ENCODE data around the gene NKPD1.

NKPD1 gene

DNA sequence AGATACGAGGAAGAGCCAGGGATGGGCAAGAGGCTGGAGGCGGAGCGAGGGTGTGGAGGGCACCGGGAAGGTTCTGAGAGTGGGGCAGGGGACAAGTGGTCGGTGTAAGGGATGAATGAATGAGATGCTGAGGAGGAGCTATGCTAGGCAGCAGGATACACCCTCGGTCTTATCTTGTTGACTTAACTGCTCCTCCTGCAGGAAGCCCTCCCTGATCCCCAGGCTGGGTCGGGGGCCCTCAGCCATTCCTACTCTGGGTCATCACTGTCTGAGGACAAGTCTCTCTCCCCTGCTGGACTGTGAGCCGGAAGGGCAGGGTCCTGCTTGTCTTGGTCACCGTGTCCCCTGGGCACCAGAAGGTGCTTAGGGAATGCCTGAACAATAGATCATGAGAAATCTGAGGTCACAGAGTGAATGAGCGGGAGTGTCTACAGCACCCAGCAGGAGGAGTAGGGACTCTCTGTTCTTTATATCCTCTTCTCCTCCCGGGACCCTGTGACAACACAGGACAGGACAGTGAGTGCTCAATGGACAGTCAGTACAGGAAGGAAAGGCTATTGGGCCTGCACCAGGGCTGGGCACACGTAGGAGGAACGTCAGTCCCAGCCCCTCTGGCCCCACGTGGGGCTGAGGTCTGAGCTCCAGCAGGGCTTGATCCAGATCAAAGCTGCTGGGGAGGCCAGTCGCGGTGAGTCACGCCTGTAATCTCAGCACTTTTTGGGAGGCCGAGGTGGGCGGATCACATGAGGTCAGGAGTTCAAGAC lies 6.5 kb downstream of the NKPD1 start:
- DNase-seq, result no peak

DNA sequence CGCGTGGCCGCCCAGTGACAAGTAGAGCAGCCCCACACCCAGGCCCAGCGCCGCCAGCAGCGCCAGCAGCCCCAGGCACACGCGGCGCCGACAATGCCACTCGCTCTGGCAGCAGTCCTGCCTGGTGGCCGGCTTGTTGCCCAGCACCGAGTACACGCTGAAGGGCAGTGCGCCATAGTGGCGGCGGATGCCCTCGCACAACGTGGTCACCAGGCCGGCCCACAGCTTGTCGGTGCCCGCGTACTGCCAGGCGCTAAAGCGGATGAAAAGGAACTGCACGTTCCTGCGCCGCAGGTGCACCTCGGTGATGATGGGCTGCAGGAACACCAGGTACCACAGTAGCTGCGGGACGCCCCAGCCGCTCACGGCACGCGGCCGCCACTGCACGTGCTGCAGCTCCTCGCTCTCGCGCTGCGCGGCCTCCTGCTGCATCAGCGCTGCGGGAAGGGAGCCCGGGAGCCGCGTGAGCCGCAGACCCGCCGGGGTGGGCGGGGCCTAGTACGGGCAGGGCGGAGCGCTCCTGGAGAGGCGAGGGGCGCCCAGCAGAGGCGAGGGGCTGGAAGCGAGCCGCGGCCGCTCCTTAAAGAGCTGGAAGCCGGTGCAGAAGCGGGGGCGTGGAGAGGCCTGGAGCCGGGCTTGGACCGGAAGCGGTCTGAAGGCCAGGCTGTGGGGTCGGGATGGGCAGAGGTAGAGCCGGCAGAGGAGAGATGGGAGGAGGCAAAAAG lies 7.3 kb downstream of the NKPD1 start:
- DNase-seq, result peak; percentile 22

DNA sequence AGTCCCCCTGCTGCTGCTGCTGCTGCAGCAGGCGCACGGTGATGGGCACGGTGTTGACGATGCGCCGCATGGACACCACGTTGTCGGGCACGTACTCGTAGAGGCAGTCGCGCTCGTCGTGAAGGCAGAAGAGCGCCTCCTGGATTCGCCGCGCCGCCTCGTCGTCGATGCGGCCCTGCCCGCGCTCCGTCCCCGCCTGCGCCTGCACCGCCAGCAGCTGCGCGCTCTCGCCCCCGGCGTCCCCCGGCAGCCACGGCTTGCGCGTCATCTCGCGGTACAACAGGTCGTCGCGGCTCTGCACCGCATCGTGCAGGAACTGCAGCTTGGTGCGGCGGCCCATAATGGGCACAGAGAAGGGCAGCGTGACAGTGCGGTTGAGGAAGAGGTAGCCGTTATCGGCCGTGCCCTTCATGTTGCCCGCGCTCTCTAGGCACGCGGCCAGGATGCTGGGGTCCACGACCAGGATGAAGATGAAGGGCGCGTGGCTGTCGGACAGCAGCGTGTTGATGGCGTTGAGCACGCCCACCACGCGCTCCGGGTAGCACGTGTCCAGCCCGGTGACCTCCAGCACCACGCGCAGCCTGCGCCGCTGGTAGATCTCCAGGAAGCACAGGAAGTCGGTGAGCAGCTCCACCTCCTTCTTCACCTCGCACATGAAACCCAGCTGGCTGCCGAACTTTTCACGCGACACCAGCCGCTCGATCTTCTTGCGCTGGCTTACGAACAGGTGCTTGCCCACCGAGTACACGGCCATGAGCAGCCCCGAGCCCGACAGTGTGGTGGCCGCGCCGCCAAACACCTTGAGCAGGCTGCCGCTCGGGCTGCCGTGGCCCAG lies 8.1 kb downstream of the NKPD1 start:
- DNase-seq, result no peak

DNA sequence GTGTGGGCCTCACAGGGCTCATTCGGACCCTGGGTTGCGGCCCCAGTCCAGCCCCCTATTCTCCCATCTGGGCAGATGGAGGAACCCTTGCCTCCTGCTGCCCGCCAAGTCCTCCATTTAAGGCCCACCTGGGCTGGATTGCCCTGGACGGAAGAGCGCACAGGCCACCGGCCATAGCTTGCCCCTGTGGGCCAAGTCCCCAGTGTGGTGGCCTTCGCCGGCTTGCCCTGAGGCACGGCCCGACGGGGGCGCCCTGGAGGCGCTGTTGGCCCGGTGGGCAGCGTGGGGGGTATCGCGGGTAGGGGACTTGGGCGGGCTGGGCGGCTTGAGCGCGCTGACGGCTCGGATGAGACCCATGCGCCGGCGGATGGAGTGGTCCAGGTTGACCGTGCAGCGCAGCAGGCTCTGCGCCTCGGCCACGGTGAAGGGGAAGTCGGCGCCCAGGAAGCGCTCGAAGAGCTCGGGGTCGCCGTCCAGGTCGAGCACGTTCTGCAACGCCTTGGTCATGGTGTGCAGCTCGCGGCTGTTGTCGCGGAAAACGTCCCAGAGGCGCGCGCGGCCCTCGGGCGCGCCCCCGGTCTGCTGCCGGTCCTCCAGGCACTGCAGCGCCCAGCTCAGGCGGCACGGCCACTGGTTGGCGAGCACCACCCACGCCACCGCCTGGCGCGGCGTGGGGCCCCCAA lies 8.8 kb downstream of the NKPD1 start:
- DNase-seq, result no peak

DNA sequence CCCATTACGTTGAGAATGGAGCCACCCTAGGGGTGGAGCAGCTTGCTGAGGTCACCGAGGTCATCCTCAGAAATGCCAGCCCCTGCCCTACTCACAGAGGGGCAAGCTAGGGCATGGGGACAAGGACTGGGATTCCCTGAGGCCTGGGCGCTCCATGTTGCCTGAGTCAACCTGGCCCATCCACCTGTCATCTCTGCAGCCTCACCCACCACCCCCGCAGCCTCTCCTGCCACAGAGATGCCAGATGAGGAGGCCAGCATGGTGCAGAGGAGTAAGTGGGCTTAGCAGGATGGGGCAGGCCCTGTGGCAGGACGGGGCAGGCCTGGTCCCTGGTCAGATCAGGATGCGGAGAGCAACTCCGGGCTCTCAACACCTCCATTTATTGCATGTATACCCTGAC lies 9.5 kb downstream of the NKPD1 start:
- DNase-seq, result no peak

DNA sequence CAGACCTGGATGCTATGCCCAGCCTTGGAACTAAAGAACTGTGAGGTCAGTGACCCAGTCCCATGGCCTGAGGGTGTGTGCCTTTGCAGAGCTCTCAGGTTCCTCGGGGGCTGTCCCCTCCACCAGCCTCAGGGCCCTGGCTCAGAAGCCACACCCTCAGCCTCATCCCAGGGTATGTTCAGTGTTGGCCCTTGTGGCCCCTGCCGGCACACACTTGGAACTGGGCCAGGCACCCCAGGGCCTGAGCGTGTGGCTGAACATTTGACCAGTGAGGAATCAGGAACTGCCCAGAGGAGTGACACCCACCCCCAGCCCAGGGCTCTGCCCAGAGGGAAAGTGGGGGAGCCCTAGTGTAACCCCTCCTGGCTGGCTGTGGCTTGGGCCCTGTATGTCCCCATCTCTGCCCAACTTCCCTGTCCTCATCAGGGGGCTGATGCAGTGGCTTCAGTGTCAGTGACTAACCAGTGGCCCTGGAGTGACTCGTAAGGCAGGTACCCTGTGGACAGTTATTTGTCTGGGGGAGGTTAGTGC lies 10.0 kb downstream of the NKPD1 start:
- DNase-seq, result peak; percentile 31

DNA sequence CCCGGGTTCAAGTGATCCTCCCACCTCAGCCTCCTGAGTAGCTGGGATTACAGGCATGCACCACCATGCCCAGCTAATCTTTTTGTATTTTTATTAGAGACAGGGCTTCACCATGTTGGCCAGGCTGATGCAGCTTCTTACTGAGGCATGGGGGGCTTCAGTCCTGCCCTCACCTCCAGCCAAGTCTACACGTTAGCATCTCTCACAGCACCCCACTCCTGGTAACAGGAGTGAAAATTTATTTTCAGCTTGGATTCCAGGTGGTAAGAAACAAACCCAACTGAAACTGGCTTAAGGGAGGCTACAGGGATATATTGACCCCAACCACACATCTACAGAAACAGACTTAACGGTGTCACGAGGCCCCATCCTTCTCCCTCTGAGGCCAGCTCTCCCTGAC lies 10.6 kb downstream of the NKPD1 start:
- no peak for DNase-seq

DNA sequence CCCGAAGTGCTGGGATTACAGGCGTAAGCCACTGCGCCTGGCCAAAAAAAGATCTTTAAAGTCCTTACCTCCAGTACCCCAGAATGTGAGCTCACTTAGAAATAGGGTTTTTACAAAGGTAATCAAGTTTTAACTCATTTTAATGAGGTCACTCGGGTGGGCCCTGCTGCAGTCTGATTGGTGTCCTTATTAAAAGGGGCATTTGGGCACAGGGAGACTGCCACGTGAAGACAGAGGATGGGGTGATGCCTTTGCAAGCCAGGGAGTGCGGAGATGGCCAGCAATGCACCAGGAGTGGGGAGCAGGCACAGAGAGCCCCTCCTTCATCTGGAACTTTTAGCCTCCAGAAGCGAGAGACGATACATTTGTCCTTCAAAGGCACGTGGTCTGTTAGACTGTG lies 11.7 kb downstream of the NKPD1 start:
- DNase-seq, result no peak

DNA sequence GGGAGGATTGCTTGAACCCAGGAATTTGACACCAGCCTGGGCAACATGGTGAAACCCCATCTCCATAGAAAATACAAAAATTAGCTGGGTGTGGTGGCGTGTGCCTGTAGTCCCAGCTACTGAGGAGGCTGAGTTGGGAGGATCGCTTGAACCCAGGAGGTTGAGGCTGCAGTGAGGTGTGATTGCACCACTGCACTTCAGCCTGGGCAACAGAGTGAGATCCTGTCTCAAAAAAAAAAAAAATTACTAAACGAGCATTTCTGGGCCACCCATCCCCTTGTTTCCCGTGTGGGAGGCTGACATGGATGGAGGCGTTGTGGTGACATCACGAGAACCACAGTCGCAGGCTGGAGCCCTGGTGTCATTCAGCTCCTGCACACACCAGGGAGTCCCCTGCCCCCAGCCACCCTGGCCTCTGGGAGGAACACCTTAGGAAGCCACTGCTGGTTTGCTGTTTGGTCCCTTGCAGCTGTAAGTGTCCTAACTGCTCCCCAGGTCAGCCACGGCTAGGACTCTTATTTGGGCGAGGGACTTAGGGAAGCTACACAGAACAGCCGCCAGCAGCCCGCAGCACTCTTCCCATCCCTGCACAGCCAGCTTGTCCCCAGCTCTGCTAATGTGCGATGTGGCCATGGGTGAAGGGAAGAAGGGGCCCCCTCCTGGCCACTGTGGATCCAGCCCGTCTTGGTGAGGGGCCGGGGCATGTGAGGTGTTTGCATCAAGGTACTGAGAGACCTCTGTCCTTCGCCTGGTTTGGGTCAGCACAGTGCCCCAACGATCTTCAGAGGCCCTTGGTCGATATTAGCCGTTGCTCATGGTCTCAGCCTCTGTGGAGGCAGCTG lies 12.7 kb downstream of the NKPD1 start:
- DNase-seq, result no peak

DNA sequence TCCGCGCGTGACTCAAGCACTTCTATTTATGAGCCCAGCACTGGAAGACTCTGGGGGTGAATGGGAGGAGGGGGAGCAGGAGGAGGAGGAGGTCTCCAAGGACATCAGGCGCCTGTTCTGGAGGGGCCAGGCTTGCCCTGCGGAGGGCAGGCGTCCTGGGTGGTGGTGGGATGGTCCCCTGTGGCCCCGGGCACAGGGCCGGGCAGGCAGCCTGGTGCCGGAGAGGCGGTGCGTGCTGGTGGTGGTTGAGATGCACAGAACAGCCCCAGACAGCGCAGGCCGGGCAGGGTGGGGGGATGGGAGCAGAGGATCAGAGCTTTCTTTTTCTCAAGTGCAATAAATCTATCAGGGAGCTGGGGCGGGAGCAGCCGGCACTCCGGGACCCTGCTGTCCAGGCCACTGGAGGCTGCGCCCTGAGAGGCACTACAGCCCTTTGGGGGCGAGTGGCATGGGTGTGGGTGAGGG lies 14.0 kb downstream of the NKPD1 start:
- DNase-seq, result no peak

DNA sequence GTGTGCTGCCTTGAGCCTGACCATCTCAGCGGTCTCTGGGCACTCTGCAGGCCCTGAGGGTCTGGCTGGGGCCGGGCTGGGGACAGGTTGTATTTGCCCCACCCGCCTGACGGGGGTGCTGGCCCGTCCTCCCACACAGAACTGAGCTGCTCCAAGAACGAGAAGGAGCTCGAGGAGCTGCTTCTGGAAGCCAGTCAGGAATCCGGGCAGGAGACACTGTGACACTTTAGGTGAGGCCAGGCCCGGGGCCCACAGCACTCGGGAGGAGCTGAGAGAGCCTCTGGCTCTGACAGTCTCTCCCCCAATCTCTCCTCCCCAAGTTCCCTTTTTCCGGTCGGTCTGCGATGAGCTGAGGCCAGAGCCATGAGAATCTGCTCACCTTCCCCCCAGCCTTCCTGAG lies 14.5 kb downstream of the NKPD1 start:
- no peak for DNase-seq

DNA sequence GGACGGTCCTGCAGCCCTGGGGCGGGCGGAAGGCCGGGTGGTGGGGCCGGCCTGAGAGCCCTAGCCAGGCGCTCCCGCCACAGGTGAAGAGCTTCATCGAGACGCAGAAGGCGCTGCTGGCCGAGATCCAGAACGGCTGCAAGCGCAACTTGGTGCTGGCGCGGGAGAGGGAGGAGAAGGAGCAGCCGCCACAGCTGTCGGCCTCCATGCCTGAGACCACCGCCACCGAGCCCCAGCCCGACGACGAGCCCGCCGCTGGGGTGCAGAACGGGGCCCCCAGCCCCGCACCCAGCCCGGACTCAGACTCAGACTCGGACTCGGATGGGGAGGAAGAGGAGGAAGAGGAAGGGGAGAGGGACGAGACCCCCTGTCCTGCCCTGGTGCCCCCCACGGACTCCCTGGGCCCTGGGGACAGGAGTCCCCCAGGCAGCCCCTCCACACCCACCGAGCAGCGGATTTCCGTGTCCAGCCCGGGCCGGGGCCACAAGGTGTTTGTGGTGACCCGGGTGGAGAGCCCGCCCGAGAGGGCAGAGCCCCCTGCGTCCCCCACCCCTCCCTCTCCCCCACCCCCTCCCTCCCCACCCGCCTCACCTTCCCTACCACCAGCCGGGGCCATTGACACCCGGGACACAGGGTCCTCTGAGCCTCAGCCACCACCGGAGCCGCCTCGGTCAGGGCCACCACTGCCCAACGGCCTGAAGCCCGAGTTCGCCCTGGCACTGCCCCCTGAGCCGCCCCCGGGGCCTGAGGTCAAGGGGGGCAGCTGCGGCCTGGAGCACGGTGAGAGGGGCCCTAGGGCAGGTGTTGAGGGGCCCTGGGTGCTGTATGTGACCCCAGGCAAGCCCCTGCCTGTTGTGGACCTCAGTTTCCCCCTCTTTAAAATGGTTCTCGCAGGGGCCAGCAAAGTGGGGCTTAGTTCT lies 15.3 kb downstream of the NKPD1 start:
- DNase-seq, result no peak

DNA sequence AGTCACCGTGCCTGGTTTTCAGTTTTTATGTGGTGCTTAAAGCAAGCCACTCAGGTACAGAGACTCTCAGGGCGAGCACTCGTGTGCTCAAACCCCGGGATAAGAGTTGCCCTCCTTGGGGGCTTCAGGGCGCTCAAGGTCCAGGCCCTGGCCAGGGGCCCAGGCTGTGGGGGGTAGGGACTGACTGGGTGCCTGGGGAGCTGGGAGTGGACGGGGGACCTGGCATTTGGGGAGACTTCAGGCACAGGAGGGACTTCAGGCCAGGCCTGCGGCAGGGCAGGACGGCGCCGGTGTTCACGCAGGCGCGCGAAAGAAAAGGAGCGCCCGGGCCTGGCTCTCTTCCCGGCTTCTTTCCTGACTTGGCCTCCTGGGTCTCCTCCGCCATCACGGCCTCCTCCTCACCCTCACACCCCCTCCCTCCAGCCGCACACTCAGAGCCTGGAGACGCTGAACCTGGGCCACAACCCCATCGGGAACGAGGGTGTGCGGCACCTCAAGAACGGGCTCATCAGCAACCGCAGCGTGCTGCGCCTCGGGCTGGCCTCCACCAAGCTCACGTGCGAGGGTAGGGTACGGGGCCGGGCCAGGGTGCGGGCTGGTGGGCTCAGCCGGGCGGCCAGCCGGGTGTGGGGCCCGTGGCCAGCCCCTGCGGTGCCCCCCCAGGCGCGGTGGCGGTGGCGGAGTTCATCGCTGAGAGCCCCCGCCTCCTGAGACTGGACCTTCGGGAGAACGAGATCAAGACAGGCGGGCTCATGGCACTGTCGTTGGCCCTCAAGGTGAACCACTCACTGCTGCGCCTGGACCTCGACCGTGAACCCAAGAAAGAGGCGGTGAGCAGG lies 16.1 kb downstream of the NKPD1 start:
- no peak for DNase-seq

DNA sequence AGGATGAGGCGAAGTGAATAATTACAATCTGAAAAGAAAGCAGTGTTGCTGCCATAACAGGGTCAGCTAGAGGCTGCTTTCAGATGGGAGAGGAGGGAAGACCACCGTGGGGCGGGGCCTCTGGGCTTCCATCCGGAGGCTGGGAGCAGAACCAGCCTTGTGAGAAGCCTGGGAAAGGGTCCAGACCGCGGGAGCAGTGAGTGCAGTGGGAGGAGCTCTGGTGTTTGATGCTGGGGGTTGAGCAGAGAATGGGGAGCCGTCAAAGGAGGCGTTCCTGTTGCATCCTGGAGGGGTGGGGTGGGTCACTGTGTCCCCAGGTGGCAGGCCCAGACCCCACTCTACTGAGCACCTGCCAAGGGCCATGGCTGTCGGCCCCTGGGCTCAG lies 18.1 kb downstream of the NKPD1 start:
- no peak for DNase-seq

DNA sequence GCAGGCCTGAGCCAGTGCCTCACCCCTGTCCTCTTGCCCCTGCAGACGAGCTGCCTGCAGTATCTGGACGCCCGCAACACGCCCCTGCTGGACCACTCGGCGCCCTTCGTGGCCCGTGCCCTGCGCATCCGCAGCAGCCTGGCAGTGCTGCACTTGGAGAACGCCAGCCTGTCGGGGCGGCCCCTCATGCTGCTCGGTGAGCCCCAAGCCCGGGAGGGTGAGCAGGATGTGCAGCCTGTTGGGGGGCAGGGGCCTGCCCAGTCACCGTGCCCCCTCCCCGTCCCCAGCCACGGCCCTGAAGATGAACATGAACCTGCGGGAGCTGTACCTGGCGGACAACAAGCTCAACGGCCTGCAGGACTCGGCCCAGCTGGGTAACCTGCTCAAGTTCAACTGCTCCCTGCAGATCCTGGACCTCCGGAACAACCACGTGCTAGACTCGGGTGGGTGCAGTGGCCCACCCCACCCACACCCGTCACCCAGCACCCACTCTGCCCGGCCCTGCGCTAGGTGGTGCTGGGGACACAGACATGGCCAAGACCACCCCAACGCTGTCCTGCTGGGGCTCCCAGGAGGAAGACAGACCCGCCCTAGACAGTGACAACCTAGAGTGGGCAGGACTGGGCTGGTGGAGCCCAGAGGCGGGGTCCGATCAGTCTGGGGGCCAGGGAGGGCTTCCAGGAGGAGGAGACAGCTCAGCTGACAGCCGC lies 18.6 kb downstream of the NKPD1 start:
- no peak for DNase-seq

DNA sequence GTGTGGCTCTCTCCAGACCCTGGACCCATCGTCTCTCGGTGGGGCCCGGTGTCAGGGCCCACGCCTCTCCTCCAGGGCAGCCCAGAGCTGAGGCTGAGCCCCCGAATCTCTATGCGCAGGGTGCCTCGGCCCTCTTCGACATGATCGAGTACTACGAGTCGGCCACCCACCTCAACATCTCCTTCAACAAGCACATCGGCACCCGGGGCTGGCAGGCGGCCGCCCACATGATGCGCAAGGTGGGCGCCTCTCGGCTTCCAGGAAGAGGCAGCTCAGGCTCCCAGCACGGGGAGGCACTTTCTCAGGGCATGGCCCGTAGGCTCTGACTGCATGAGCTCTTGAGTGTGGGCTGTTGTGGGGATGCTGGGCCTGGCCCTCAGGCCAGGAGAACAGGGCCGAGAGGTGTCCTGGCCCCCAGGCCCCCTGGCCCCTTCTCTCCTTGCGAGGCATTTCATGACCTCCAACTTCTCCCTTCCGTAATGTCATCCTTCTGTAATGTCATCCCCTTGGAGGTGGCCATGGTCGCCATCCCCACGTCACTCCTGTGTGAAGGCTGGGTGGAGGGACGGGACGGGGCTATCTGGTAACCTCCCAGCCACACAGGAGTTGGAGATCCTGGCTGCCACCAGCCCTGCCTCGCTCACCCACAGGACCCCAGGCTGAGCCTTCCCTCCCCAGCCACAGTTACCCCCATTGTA lies 19.4 kb downstream of the NKPD1 start:
- no peak for DNase-seq

DNA sequence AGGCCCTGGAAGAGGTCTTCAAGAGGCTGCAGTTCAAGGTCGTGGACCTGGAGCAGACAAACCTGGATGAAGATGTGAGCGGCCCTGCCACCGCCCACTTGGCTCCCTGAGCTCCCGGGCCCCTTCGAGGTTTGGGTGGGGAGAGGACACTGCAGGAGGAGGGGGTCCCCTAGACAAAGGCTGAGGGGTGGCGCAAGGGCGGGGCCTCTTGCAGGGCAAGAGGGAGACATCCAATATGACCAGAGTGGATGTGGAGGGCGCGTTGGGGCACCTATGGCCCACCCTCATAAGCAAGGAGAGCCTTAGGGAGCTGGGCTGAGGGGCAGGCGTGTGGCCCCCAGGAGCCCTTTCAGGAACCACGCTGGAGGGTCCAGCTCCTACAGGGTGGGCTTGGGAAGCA lies 20.2 kb downstream of the NKPD1 start:
- no peak for DNase-seq

DNA sequence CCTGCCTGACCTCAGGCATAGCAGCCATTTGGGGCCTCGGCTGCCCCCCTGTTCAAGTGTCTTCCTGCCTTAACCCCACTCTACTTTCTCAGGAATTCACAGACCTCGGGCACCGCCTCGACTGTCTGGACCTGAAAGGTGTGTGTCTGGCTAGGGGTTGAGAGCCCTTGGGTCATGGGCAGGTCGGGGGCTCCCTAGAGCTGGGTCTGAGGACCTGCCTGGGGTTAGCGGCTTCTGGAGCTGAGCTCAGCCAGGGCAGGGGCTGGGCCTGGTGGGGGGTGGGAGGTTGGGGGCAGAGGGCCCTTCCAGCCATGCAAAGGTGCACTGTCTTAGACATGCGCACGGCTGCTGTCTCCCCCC lies 20.7 kb downstream of the NKPD1 start:
- DNase-seq, result no peak

Measured in NCI-H146 (cell line).